SIG-M5 treated with dmso at 0.1 percent for 504 hours (cell line): ENCODE measurements around the gene ZNF823.
"Not testable (repeated sequence)": the region's sequence is repeated elsewhere in the genome, so short reads cannot be mapped to it uniquely, and the experiment has no call there.

Source experiments
- DNase-seq: peaks from one replicate; lab custom pipeline; 2025; ENCODE audit not compliant: unreplicated experiment; lab: John Stamatoyannopoulos, UW

Gene ZNF823

DNA sequence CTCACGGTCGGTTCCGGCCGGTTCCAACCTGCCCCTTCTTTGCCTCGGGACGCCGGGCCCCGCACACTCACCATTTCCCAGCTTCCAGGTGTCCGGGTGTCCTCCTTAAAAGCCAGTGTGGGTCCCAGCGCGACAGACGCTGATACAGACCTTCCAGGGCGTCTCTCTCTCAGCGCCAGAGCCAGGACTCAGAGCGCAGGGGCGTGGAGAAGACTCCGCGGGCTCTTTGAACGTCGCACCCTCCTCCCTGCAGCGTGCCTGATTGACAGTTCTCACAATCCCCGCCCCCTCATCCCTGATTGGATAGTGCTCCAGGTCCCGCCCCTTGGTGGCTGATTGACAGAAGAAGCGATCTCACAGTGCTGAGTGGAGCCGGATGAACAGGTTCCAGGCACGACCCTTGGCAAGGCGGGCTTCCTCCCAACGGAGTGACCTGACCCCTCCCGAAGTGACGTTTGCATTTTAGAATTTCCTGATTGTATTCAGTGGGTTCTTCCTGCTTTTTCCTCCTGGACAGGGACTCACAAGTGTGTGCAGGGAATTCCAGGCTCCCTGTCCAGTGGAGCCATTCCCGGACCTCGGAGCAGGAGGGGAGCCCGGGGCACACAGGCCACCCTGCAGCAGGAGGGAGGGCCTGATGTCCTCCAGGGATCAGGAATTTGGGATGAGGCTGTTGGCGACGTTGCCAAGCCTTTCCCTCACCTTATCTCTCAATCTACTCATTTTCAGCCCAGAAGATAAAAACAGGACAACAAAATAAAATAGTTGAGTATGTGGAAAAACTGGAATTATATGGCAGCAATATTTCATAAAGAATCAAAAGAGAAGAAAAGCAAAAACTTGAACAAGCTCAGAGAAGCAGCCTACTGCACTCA lies at the start of gene ZNF823:
Gene ZNF823, minus strand, starts transcription at position 201 of the 875 bp plus-strand sequence. Its CDS starts 127 bp downstream, at position 74.
- DNase-seq: peak; percentile 91

- no peak for DNase-seq
These were observed 48.8 kb upstream of the ZNF823 start for GRCh38 chr19:11787536-11787935.

DNA sequence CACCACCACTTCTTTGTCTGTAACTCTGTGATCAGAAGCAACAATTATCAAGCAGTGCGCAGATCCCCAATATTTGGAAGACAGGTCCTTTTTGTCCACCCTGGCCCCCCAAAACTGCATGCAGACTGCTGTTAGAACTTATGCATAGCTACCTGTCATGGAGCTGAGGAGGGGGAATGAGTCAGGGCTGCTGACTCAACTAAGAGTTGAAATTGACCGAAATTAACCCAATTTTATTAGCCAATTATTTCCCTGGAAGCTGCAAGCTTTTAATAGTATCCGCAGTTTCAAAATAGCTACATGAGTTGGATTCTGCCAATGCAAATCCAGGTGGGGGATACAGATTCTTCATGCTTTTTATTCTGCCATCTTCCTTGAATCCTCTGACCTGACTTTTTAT lies 45.6 kb upstream of the ZNF823 start:
- no peak for DNase-seq

GRCh38 chr19:11783767-11784166 lies 45.0 kb upstream of the ZNF823 start:
- no peak for DNase-seq

DNA sequence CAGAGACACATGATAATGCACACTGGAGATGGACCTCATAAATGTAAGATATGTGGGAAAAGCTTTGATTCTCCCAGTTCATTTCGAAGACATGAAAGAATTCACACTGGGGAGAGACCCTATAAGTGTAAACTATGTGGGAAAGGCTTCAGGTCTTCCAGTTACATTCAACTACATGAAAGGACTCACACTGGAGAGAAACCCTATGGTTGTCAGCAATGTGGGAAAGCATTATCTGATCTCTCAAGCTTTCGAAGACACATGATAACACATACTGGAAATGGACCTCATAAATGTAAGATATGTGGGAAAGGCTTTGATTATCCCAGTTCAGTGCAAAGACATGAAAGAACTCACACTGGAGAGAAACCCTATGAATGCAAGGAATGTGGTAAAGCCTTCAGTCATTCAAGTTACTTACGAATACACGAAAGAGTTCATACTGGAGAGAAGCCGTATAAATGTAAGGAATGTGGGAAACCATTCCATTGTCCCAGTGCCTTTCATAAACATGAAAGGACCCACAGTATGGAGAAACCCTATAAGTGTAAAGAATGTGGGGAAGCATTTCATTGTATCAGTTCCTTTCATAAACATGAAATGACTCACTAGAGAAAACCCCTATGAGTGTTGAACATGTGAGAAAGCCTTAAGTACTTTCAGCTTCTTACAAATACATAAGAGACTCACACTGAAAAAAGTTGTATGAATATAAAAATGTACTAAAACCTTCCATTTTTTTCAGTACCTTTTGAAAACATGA lies 42.7 kb upstream of the ZNF823 start:
- no peak for DNase-seq

DNA sequence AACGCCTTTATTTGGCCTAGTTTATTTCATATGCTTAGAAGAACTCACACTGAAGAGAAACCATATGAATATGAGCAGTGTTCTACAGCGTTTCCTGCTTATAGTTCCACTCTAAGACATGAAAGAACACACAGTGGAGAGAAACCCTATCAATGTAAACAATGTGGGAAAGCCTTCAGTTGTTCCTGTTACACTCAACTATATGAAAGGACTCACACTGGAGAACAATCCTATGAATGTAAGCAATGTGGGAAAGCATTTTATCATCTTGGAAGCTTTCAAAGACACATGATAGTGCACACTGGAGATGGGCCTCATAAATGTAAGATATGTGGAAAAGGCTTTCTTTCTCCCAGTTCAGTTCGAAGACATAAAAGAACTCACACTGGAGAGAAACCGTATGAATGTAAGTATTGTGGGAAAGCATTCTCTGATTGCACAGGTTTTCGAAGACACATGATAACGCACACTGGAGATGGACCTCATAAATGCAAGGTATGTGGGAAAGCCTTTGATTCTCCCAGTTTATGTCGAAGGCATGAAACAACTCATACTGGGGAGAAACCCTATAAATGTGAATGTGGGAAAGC lies 41.8 kb upstream of the ZNF823 start:
- no peak for DNase-seq

GRCh38 chr19:11776669-11777068 lies 37.9 kb upstream of the ZNF823 start:
- DNase-seq: not testable (repeated sequence)

DNA sequence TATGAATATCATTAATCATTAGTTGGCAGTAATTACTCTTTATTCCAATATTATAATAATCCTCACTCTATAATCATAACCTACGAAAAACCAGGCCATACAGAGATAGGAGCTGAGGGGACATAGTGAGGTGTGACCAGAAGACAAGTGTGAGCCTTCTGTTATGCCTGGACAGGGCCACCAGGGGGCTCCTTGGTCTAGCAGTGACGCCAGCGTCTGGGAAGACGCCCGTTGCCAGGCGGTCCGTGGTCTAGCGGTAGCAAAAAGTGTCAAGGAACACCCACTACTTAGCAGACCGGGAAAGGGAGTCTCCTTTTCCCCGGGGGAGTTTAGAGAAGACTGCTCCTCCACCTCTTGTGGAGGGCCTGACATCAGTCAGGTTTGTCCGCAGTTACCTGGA lies 32.8 kb upstream of the ZNF823 start:
- DNase-seq: not testable (repeated sequence)

DNA sequence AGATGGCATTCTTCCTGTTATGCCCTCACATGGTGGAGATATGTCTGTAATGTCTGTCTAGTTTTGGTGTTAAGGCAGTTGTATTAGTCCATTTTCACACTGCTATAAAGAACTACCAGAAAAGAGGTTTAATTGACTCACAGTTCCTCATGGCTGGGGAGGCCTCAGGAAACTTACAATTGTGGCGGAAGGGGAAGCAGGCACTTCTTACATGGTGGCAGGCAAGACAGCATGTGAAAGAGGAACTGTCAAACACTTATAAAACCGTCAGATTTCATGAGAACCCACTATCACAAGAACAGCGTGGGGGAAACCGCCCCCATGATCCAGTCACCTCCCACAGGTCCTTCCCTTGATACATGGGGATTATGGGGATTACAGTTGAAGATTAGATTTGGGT lies 31.2 kb upstream of the ZNF823 start:
- DNase-seq: no peak

DNA sequence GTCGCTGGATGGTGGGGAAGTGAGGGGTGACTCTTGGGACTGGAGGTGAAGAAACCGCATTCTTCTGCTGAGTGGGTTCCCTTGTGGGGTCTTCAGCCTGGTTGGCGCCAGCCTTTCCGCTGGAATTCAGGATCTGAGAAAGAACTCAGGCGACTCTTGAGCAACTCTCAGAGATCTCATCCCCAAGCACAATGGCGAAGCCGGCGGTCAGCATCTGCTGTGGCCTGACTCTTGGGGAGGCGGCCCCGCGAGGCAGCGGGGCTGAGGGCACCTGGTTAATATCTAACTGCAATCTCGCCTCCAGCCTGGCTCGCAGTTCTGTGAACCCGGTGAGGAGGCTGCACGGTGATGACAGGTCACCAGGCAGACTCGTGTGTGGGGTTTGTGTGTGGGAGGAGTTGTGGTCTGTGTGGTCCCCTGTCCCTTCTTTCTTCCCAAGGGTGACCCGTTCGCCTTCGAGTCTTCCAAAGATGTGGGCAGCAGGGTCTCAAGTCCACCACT lies 28.9 kb upstream of the ZNF823 start:
- no peak for DNase-seq

DNA sequence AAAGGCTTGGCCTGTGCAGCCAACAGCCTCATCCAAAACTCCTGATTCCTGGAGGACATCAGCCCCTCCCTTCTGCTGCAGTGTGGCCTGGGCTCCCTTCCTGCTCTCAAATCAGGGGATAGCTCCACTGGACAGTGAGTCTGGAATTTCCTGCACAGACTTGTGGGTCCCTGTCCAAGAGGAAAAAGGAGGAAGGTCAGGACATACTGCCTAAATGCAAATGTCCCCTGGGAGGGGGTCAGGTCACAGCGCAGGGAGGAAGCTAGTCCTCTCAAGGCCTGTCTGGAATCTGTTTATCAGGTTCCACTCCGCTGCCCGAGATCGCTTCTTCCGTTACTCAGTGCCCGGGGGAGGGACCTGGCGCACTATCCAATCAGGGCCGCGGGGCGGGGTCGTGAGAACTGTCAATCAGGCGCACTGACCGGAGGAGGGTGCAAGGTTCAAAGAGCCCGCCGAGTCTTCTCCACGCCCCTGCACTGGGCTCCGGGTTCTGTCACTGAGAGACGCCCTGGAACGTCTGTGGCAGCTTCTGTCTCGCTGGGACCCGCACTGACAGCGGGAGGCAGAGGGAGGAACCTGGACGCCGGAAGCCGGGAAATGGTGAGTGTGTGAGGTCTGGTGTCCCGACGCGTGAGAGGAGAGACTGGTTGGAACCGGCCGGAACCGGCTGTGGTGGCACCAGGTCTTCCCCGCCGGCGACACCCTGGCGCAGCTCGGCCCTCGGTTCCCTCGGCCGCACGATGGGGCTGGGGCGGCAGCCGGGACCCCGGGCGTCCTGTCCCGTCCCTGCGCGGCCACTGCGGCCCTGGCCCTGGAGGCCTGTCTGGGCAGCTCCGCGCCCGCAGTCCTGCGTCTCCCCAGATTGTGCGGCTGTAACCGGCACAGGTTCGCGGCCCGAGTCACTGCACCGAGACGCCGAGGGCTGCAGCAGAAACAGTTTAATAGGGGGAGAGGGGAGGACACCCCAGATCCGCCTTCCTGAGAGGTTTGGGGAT lies 28.1 kb upstream of the ZNF823 start, which contains the start of gene ZNF441:
Gene ZNF441, plus strand, starts transcription at position 404 of the 995 bp plus-strand sequence. Its CDS starts 194 bp downstream, at position 598.
- no peak for DNase-seq

DNA sequence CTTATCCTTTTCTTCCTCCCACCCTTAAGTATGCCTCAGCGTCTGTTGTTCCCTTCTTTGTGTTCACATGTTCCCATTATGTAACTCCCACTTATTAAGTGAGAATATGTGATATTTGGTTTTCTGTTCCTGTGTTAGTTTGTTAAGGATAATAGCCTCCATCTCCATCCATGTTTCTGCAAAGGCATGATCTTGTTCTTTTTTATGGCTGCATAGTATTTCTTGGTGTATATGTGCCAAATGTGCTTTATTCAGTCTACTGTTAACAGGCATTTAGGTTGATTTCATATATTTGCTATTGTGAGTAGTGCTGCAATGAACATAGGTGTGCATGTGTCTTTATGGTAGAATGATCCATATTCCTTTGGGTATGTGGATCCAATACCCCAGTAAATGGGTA lies 24.9 kb upstream of the ZNF823 start:
- no peak for DNase-seq

DNA sequence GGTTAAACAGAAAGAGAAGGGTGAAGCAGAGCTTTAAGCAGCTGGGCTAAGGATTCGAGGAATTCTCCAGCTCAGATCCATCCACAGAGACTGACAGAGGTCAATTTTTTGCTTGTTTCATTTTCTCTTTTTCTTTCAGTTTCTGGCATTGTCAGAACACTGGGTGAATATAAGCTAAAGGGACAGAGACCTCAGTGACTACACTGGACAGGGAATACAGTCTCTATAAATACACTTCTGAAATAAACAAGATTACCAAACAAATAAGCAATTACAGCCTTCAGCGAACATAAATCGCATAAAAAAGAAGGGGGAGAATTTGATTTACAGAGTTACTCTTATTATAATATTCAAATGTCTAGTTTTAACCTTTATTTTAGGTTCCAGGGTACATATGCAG lies 24.4 kb upstream of the ZNF823 start:
- no peak for DNase-seq

DNA sequence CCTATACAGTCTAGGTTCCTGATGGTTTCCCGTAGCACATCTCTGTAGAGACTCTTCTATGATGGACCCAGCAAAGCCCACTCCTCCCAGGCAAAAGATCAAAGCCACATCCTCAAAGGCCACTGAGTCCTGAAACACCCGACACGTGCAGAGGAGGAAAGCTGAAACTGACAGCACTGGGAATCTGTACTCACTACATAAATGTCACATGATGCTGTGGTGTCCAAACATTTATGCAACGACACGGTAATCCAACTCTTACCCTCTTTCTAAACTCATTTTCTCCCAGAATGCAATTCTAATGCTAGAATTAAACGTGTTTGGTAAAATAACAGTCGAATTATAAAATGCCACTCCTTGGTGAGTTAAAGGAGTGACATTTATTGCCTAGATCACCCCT lies 21.1 kb upstream of the ZNF823 start:
- no peak for DNase-seq

DNA sequence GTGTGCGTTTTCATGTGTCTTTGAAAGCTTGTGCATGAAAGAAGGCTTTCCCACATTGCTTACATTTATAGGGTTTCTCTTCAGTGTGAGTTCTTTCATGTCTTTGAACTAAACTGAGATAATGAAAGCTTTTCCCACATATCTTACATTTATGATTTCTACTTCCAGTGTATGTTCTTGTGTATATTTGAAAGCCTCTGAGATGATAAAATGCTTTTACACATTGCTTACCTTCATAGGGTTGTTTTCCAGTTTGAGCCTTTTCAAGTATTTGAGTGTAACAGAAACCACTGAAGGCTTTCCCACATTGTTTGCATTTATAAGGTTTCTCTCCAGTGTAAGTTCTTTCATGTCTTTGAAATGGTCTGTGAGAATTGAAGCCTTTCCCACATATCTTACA lies 18.2 kb upstream of the ZNF823 start:
- DNase-seq: no peak

- DNase-seq: no peak
These were observed 15.9 kb upstream of the ZNF823 start for GRCh38 chr19:11754663-11755062.

- no peak for DNase-seq
These were observed 13.5 kb upstream of the ZNF823 start for GRCh38 chr19:11752244-11752736.

GRCh38 chr19:11749751-11750150 lies 11.0 kb upstream of the ZNF823 start:
- no peak for DNase-seq

GRCh38 chr19:11747277-11747676 lies 8.5 kb upstream of the ZNF823 start:
- no peak for DNase-seq

- DNase-seq: no peak
These were observed 7.1 kb upstream of the ZNF823 start for GRCh38 chr19:11745869-11746268.
